Panc1 (cell line): ENCODE results near the gene PTPDC1. TPM values are rescaled to one million over a fixed set of nuclear protein-coding genes. Genes with fewer than 3 reads are reported as not detected.

ENCODE experiments used
- ATAC-seq: fragments of 200-7000 bp; cut with Tn5 transposase; 2 replicates; pipeline ENCODE4 v1.9.1; 2020; ENCODE audit warnings: mild to moderate bottlenecking, moderate library complexity
- BruUV-seq: library from RNA; stranded (reverse); fragments of 400-500 nt; replicated peaks from 2 replicates; lab custom pipeline; 2021; lab: Mats Ljungman, UMichigan
- CTCF ChIA-PET: fragments of 300-600 bp; sonication (Branson Sonifier 250); formaldehyde crosslinking; loops from one replicate; lab custom pipeline; 2022; ENCODE audit warnings: antibody characterized with exemption; lab: Charles Lee
- POLR2A ChIA-PET: fragments of 300-600 bp; sonication (Branson Sonifier 250); formaldehyde crosslinking; loops from one replicate; lab custom pipeline; 2022; ENCODE audit warnings: antibody characterized with exemption; lab: Charles Lee
- DNase-seq: peaks from one replicate; pipeline ENCODE4 v3.0.0-alpha.2; 2010; ENCODE audit warnings: low read depth, low spot score
- H3K27ac ChIP-seq: 2 replicates; pipeline ENCODE4 v1.5.1; 2011; ENCODE audit warnings: mild to moderate bottlenecking, low read length, inconsistent platforms
- H3K27me3 ChIP-seq: fragments of 200-500 bp; sonication (Bioruptor generic); 2 replicates; pipeline ENCODE4 v1.6.0; 2014; ENCODE audit warnings: low read length, inconsistent platforms; ENCODE audit not compliant: control insufficient read depth, insufficient read depth
- H3K36me3 ChIP-seq: fragments of 200-500 bp; sonication (Bioruptor generic); 2 replicates; pipeline ENCODE4 v1.5.1; 2014; ENCODE audit warnings: inconsistent platforms, mild to moderate bottlenecking, low read length, moderate library complexity; ENCODE audit not compliant: control insufficient read depth, insufficient read depth
- H3K4me1 ChIP-seq: 2 replicates; pipeline ENCODE4 v1.5.1; 2011; ENCODE audit warnings: inconsistent platforms, mild to moderate bottlenecking, low read length, moderate library complexity; ENCODE audit not compliant: control insufficient read depth, insufficient read depth
- H3K4me3 ChIP-seq, 2 experiments: 2 replicates each; pipeline ENCODE4 v1.5.1; 2011 to 2012; ENCODE audit warnings: low read depth in 2 of 2, low read length in 2 of 2, mild to moderate bottlenecking in 2 of 2, inconsistent platforms in 1 of 2, moderate library complexity in 1 of 2
- H3K9me3 ChIP-seq: fragments of 200-500 bp; sonication (Bioruptor generic); 2 replicates; pipeline ENCODE4 v1.5.1; 2014; ENCODE audit warnings: low read depth, mild to moderate bottlenecking, inconsistent platforms, low read length, moderate library complexity; ENCODE audit not compliant: control insufficient read depth, insufficient read depth
- POLR2AphosphoS5 ChIP-seq: IDR thresholded peaks from 2 replicates; pipeline ENCODE4 v1.6.1; 2012; ENCODE audit warnings: mild to moderate bottlenecking, low read depth, low read length, moderate library complexity
- SIN3A ChIP-seq: IDR thresholded peaks from 2 replicates; pipeline ENCODE4 v1.6.1; 2012; ENCODE audit warnings: low read depth, mild to moderate bottlenecking, low read length, moderate library complexity, borderline replicate concordance; ENCODE audit not compliant: insufficient read depth
- TCF7L2 ChIP-seq: IDR thresholded peaks from 2 replicates; pipeline ENCODE4 v1.6.1; 2011; ENCODE audit warnings: mild to moderate bottlenecking, low read depth, low read length, inconsistent platforms
- in situ Hi-C: cut with HindIII; loops from 2 replicates; pipeline ENCODE4 v1.10.0; 2016; ENCODE audit warnings: low sequenced_read_pairs, low pct_unique_long_range_greater_than_20kb
- intact Hi-C: fragments of 100-400 bp; cut with micrococcal nuclease; formaldehyde crosslinking; loops from one replicate; pipeline ENCODE4 v1.10.0; 2022; ENCODE audit not compliant: unreplicated experiment
- total RNA-seq: library from RNA; stranded (reverse); gene quantifications from one replicate; pipeline ENCODE4 v1.2.1, GENCODE V29; 2021; ENCODE audit not compliant: unreplicated experiment
- TF ChIP-seq, protein P1 (sequence below): fragments of 450-650 bp; IDR thresholded peaks from 2 replicates; pipeline ENCODE4 v1.5.1; 2017; ENCODE audit warnings: mild to moderate bottlenecking
- TF ChIP-seq, protein P2 (sequence below), 2 experiments: IDR thresholded peaks; 2 replicates each; pipeline ENCODE4 v1.6.1; 2011 to 2012; ENCODE audit warnings: low read depth in 2 of 2, control low read depth in 1 of 2, low read length in 1 of 2, mild to moderate bottlenecking in 1 of 2, moderate library complexity in 1 of 2; ENCODE audit not compliant: insufficient read depth in 1 of 2

The PTPDC1 gene
- total RNA-seq, 1 experiment from 2014 or later, result 10.6 TPM

DNA sequence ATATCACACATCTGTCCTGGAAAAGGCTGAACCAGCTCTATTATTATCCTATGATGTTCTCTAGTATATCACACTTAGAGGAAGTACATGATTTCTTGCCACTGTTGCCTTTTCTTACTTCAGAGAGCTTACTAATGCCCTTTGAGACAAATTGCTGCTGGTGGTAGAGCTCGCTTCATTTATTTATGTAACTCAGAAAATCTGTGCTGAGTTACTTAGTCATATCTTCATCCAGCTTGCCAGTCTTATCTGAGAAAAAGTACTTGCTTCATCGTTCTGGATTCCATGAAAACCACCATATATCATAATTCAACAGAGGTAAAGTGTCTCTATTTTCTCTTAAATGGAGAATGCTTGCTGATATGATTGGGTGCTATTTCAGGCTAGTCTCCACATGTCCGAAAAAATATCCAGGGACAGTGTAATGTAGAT, 26.6 kb downstream of the PTPDC1 start:
- Histone ChIP-seq H3K9me3 (no peaks in the 10 kb centered on the region), H3K27me3 (no peaks in the 10 kb centered on the region), H3K36me3 (no peaks in the 10 kb centered on the region), H3K4me3 (no peak overlapping the region), H3K4me1 (no peaks in the 10 kb centered on the region), H3K27ac (no peak overlapping the region)
- DNase-seq, result no peak
- ChIA-PET POLR2A (no interaction called here), CTCF (interaction anchor here (0.6 kb wide), 1 partner anchor 34 kb away, joined by 7 read pairs; no protein-coding TSS in a partner anchor)
- no peak for ATAC-seq
- intact Hi-C loops, result no loop called here
- BruUV-seq, result no TSS peak
- in situ Hi-C loops, result no loop called here
- TF ChIP-seq TCF7L2, result no peak
- TF ChIP-seq, protein P1, sequence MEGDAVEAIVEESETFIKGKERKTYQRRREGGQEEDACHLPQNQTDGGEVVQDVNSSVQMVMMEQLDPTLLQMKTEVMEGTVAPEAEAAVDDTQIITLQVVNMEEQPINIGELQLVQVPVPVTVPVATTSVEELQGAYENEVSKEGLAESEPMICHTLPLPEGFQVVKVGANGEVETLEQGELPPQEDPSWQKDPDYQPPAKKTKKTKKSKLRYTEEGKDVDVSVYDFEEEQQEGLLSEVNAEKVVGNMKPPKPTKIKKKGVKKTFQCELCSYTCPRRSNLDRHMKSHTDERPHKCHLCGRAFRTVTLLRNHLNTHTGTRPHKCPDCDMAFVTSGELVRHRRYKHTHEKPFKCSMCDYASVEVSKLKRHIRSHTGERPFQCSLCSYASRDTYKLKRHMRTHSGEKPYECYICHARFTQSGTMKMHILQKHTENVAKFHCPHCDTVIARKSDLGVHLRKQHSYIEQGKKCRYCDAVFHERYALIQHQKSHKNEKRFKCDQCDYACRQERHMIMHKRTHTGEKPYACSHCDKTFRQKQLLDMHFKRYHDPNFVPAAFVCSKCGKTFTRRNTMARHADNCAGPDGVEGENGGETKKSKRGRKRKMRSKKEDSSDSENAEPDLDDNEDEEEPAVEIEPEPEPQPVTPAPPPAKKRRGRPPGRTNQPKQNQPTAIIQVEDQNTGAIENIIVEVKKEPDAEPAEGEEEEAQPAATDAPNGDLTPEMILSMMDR, result no peak
- TF ChIP-seq, protein P2, sequence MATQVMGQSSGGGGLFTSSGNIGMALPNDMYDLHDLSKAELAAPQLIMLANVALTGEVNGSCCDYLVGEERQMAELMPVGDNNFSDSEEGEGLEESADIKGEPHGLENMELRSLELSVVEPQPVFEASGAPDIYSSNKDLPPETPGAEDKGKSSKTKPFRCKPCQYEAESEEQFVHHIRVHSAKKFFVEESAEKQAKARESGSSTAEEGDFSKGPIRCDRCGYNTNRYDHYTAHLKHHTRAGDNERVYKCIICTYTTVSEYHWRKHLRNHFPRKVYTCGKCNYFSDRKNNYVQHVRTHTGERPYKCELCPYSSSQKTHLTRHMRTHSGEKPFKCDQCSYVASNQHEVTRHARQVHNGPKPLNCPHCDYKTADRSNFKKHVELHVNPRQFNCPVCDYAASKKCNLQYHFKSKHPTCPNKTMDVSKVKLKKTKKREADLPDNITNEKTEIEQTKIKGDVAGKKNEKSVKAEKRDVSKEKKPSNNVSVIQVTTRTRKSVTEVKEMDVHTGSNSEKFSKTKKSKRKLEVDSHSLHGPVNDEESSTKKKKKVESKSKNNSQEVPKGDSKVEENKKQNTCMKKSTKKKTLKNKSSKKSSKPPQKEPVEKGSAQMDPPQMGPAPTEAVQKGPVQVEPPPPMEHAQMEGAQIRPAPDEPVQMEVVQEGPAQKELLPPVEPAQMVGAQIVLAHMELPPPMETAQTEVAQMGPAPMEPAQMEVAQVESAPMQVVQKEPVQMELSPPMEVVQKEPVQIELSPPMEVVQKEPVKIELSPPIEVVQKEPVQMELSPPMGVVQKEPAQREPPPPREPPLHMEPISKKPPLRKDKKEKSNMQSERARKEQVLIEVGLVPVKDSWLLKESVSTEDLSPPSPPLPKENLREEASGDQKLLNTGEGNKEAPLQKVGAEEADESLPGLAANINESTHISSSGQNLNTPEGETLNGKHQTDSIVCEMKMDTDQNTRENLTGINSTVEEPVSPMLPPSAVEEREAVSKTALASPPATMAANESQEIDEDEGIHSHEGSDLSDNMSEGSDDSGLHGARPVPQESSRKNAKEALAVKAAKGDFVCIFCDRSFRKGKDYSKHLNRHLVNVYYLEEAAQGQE (IDR thresholded peaks at IDR 0.05; ENCODE audit: insufficient read depth in 1 of 2, low read depth in 2 of 2, low read length in 1 of 2), result no peak
- TF ChIP-seq SIN3A, result no peak
- TF ChIP-seq POLR2AphosphoS5, result no peak

DNA sequence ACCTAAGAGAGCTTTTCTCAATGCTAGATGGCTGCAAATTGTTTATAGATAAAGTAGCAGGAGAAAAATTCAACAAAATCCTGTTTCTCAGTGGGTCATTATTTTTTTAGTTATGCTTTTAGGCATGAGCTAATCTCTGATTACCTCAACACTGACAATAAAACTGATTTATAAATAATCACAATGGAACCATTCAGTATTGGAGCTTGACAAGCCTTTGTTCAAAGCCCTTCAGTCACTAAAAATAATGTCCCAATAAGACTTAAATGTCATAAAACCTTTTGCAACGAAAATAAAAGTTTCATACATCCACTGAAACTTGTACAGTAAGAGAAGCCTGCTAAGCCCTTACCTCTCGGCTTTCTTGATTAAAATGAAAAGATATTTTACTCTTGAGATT, 27.2 kb downstream of the PTPDC1 start:
- no TSS peak for BruUV-seq
- in situ Hi-C loops, result no loop called here
- CTCF ChIA-PET, result no interaction called here

More for the DNA sequence above, 27.2 kb downstream of the PTPDC1 start:
- DNase-seq (no peak), ATAC-seq (no peak)
- H3K4me1 ChIP-seq, result no peaks in the 10 kb centered on the region
- H3K27ac ChIP-seq, result no peak overlapping the region
- no peaks in the 10 kb centered on the region for H3K36me3 ChIP-seq
- intact Hi-C loops, result no loop called here
- no peak overlapping the region for H3K4me3 ChIP-seq
- no peaks in the 10 kb centered on the region for H3K9me3 ChIP-seq
- POLR2A ChIA-PET, result no interaction called here
- no peaks in the 10 kb centered on the region for H3K27me3 ChIP-seq
- TF ChIP-seq POLR2AphosphoS5, result no peak
- TF ChIP-seq, protein P2 (IDR thresholded peaks at IDR 0.05; ENCODE audit: insufficient read depth in 1 of 2, low read depth in 2 of 2, low read length in 1 of 2), result no peak
- TF ChIP-seq, protein P1, result no peak
- no peak for TF ChIP-seq SIN3A
- no peak for TF ChIP-seq TCF7L2
